H1 (cell line): ENCODE data around the gene PDZRN4. TPM values are rescaled to one million over a fixed set of nuclear protein-coding genes. Genes with fewer than 3 reads are reported as not detected.

ENCODE experiments used
- CTCF ChIA-PET: fragments of 300-600 bp; sonication (Branson Sonifier 250); formaldehyde crosslinking; loops from one replicate; lab custom pipeline; 2021; ENCODE audit not compliant: partially characterized antibody; lab: Charles Lee
- POLR2A ChIA-PET: fragments of 300-600 bp; sonication (Branson Sonifier 250); formaldehyde crosslinking; loops from one replicate; lab custom pipeline; 2021; ENCODE audit warnings: inconsistent platforms; ENCODE audit not compliant: partially characterized antibody; lab: Charles Lee
- DNase-seq, 2 experiments: peaks; one replicate each; pipeline versions ENCODE4 v3.0.0 to v3.0.0-alpha.2; 2010 to 2022; ENCODE audit warnings: low spot score in 2 of 2, low read depth in 1 of 2, mixed read lengths in 1 of 2
- FAIRE-seq: peaks from 2 replicates; lab custom pipeline; 2011; peaks lifted over from hg19 to GRCh38; lab: Jason Lieb, UNC
- H2AFZ ChIP-seq: 2 replicates; pipeline ENCODE4 v1.8.1; 2012; ENCODE audit warnings: low read length, inconsistent platforms
- H2AK5ac ChIP-seq: 2 replicates; pipeline ENCODE4 v1.6.1; 2013; ENCODE audit warnings: low read depth, low read length
- H2BK120ac ChIP-seq: replicated peaks from 2 replicates; pipeline ENCODE3; 2013; ENCODE audit warnings: low read depth, low read length, inconsistent platforms
- H2BK12ac ChIP-seq: 2 replicates; pipeline ENCODE4 v1.6.1; 2013; ENCODE audit warnings: low read depth, low read length
- H2BK15ac ChIP-seq: 2 replicates; pipeline ENCODE4 v1.6.1; 2013; ENCODE audit warnings: low read length
- H2BK20ac ChIP-seq: 2 replicates; pipeline ENCODE4 v1.6.1; 2013; ENCODE audit warnings: low read length
- H2BK5ac ChIP-seq: 2 replicates; pipeline ENCODE4 v1.6.1; 2013; ENCODE audit warnings: low read depth, low read length
- H3K14ac ChIP-seq: 2 replicates; pipeline ENCODE4 v1.6.1; 2013; ENCODE audit warnings: inconsistent platforms; ENCODE audit not compliant: insufficient read length
- H3K18ac ChIP-seq: 2 replicates; pipeline ENCODE4 v1.6.1; 2013; ENCODE audit warnings: low read length; ENCODE audit errors: extremely low read depth
- H3K23ac ChIP-seq: 2 replicates; pipeline ENCODE4 v1.6.1; 2013; ENCODE audit warnings: inconsistent platforms; ENCODE audit not compliant: insufficient read length
- H3K23me2 ChIP-seq: 2 replicates; pipeline ENCODE4 v1.6.1; 2013; ENCODE audit warnings: low read depth, low read length
- H3K27ac ChIP-seq: 2 replicates; pipeline ENCODE4 v1.6.1; 2011; ENCODE audit warnings: low read depth, low read length, inconsistent platforms
- H3K27me3 ChIP-seq, 4 experiments: replicated peaks in 1 of 4; 1 replicate in 1 of 4; 2 replicates in 3 of 4; pipeline versions ENCODE4 v1.6.1 to v1.8.1; 2011 to 2013; ENCODE audit warnings: low read length in 3 of 4, mild to moderate bottlenecking in 3 of 4, inconsistent platforms in 2 of 4, mixed read lengths in 2 of 4, moderate library complexity in 1 of 4; ENCODE audit not compliant: control insufficient read depth in 3 of 4, insufficient read depth in 3 of 4; ENCODE audit errors: extremely low read depth in 1 of 4
- H3K36me3 ChIP-seq, 4 experiments: 2 replicates each; pipeline versions ENCODE4 v1.6.1 to v1.8.1; 2011 to 2013; ENCODE audit warnings: mild to moderate bottlenecking in 4 of 4, low read length in 3 of 4, moderate library complexity in 2 of 4, control low read depth in 1 of 4, inconsistent platforms in 1 of 4; ENCODE audit not compliant: insufficient read depth in 4 of 4, control insufficient read depth in 2 of 4
- H3K4ac ChIP-seq: replicated peaks from 2 replicates; pipeline ENCODE3; 2013; ENCODE audit warnings: low read length, low read depth, mixed read lengths, inconsistent platforms; ENCODE audit not compliant: insufficient read length
- H3K4me1 ChIP-seq, 4 experiments: replicated peaks in 1 of 4; 1 replicate in 1 of 4; 2 replicates in 3 of 4; pipeline versions ENCODE4 v1.6.1 to v1.8.1; 2011 to 2013; ENCODE audit warnings: low read length in 3 of 4, inconsistent platforms in 2 of 4, mixed read lengths in 1 of 4; ENCODE audit not compliant: insufficient read depth in 4 of 4, control insufficient read depth in 3 of 4
- H3K4me2 ChIP-seq, 2 experiments: 2 replicates each; pipeline versions ENCODE4 v1.6.1 to v1.8.1; 2011 to 2013; ENCODE audit warnings: low read depth in 2 of 2, low read length in 2 of 2, control low read depth in 1 of 2, inconsistent platforms in 1 of 2, mild to moderate bottlenecking in 1 of 2; ENCODE audit not compliant: insufficient read depth in 1 of 2
- H3K4me3 ChIP-seq, 4 experiments: fragments of 200-600, 300-600 bp in 1 of 4; sonication (generic), shearing (Covaris generic), sonication (Bioruptor Twin) in 1 of 4; 2 replicates each; pipeline versions ENCODE4 v1.5.1 to v1.8.1; 2011 to 2016; ENCODE audit warnings: low read length in 4 of 4, low read depth in 3 of 4, control low read depth in 2 of 4, inconsistent platforms in 2 of 4, mild to moderate bottlenecking in 2 of 4, mixed read lengths in 1 of 4, moderate library complexity in 1 of 4; ENCODE audit not compliant: insufficient read depth in 2 of 4; ENCODE audit errors: extremely low read depth in 1 of 4
- H3K56ac ChIP-seq: replicated peaks from 2 replicates; pipeline ENCODE3; 2013; ENCODE audit warnings: low read depth, mild to moderate bottlenecking, mixed read lengths, low read length, inconsistent platforms; ENCODE audit not compliant: insufficient read length
- H3K79me1 ChIP-seq: 2 replicates; pipeline ENCODE4 v1.6.1; 2013; ENCODE audit warnings: low read depth, low read length, control low read depth
- H3K79me2 ChIP-seq, 2 experiments: 2 replicates each; pipeline versions ENCODE4 v1.6.1 to v1.8.1; 2012 to 2013; ENCODE audit warnings: low read length in 2 of 2, mild to moderate bottlenecking in 2 of 2, inconsistent platforms in 1 of 2; ENCODE audit not compliant: insufficient read depth in 2 of 2, control insufficient read depth in 1 of 2
- H3K9ac ChIP-seq, 4 experiments: replicated peaks in 1 of 4; 1 replicate in 1 of 4; 2 replicates in 3 of 4; pipeline versions ENCODE4 v1.6.1 to v1.8.1; 2011 to 2013; ENCODE audit warnings: low read depth in 3 of 4, low read length in 3 of 4, control low read depth in 2 of 4, mild to moderate bottlenecking in 2 of 4, moderate library complexity in 2 of 4, inconsistent platforms in 1 of 4; ENCODE audit errors: extremely low read depth in 1 of 4
- H3K9me3 ChIP-seq, 2 experiments: 2 replicates each; pipeline versions ENCODE4 v1.6.1 to v1.8.1; 2012 to 2013; ENCODE audit warnings: mild to moderate bottlenecking in 2 of 2, moderate library complexity in 2 of 2, control low read depth in 1 of 2, inconsistent platforms in 1 of 2, low read depth in 1 of 2, low read length in 1 of 2, mixed read lengths in 1 of 2; ENCODE audit not compliant: insufficient read depth in 2 of 2
- H4K20me1 ChIP-seq, 2 experiments: replicated peaks in 1 of 2; 2 replicates each; pipeline versions ENCODE3 to v1.8.1; 2011 to 2013; ENCODE audit warnings: inconsistent platforms in 2 of 2, low read length in 2 of 2, mild to moderate bottlenecking in 1 of 2; ENCODE audit not compliant: insufficient read depth in 2 of 2, control insufficient read depth in 1 of 2
- H4K5ac ChIP-seq: 2 replicates; pipeline ENCODE4 v1.6.1; 2013; ENCODE audit warnings: low read length, low read depth, mixed read lengths, inconsistent platforms; ENCODE audit not compliant: insufficient read length
- H4K8ac ChIP-seq: 2 replicates; pipeline ENCODE4 v1.8.0; 2013; ENCODE audit warnings: mild to moderate bottlenecking, moderate library complexity, low read length, inconsistent platforms; ENCODE audit not compliant: insufficient read depth; ENCODE audit errors: extremely low read depth
- H4K91ac ChIP-seq: replicated peaks from 2 replicates; pipeline ENCODE3; 2013; ENCODE audit warnings: low read length, mixed read lengths, inconsistent platforms; ENCODE audit not compliant: insufficient read length
- ASH2L ChIP-seq: fragments of 200-600, 300-600 bp; sonication (generic); IDR thresholded peaks from one replicate; pipeline ENCODE4 v1.7.1; 2017; ENCODE audit warnings: low read length
- CBX8 ChIP-seq: fragments of 300-800, 300-1000 bp; sonication (generic); IDR thresholded peaks from 2 replicates; pipeline ENCODE4 v1.7.1; 2016; ENCODE audit warnings: low read depth, low read length, borderline replicate concordance
- FOSL1 ChIP-seq: IDR thresholded peaks from 2 replicates; pipeline ENCODE4 v1.6.1; 2011; ENCODE audit warnings: mild to moderate bottlenecking, low read depth, low read length, moderate library complexity; ENCODE audit not compliant: insufficient read depth
- HDAC2 ChIP-seq, 2 experiments: fragments of 300-600 bp in 1 of 2; sonication (generic) in 1 of 2; IDR thresholded peaks; 2 replicates each; pipeline ENCODE4 v1.6.1; 2011 to 2012; ENCODE audit warnings: low read depth in 2 of 2, low read length in 2 of 2, mild to moderate bottlenecking in 2 of 2, moderate library complexity in 2 of 2, borderline replicate concordance in 1 of 2, inconsistent platforms in 1 of 2
- POLR2A ChIP-seq, 2 experiments: IDR thresholded peaks; 1 replicate in 1 of 2; 2 replicates in 1 of 2; pipeline ENCODE4 v1.6.1; 2011; ENCODE audit warnings: low read depth in 2 of 2, low read length in 2 of 2, mild to moderate bottlenecking in 2 of 2; ENCODE audit errors: control extremely low read depth in 1 of 2
- SAP30 ChIP-seq: fragments of 300-600 bp; sonication (generic); IDR thresholded peaks from 2 replicates; pipeline ENCODE4 v1.7.1; 2012; ENCODE audit warnings: low read length, moderate library complexity, mild to moderate bottlenecking, inconsistent platforms; ENCODE audit not compliant: insufficient read depth, insufficient replicate concordance
- SIX5 ChIP-seq: IDR thresholded peaks from 2 replicates; pipeline ENCODE4 v1.6.1; 2011; ENCODE audit warnings: mild to moderate bottlenecking, low read depth, low read length
- SP2 ChIP-seq: IDR thresholded peaks from 2 replicates; pipeline ENCODE4 v1.6.1; 2012; ENCODE audit warnings: mild to moderate bottlenecking, low read length, inconsistent platforms
- WGBS, 2 experiments: shearing (Covaris generic) in 1 of 2; methylation state at CpG; one replicate each; pipeline versions ENCODE4 v1.1.6 to v1.1.7; 2013 to 2015; ENCODE audit warnings: low lambda C conversion rate in 2 of 2, mixed read lengths in 2 of 2, inconsistent platforms in 1 of 2, low coverage in 1 of 2, missing lambda C conversion rate in 1 of 2; ENCODE audit not compliant: insufficient replicate concordance in 2 of 2, insufficient coverage in 1 of 2, insufficient read length in 1 of 2; ENCODE audit errors: extremely low coverage in 1 of 2, missing lambda C conversion rate in 1 of 2; 5-methylcytosine and 5-hydroxymethylcytosine counted together
- polyA plus RNA-seq, 7 experiments: library from polyadenylated mRNA; depleted of rRNA in 3 of 7; stranded (reverse) in 5 of 7; unstranded in 2 of 7; fragments of >200 nt in 5 of 7; fragments of 200-250 nt in 2 of 7; gene quantifications; 1 replicate in 5 of 7; 2 replicates in 1 of 7; 4 replicates in 1 of 7; pipeline versions ENCODE4 v1.2.1 to v1.2.3, GENCODE V29; 2011 to 2013; ENCODE audit warnings: missing spikeins in 2 of 7, mixed read lengths in 2 of 7
- total RNA-seq: library from RNA; stranded (reverse); fragmentation: NEBNext Ultra II Directional; extraction: Animal tissue kit (Norgen Biotek cat#: 25700); gene quantifications from 2 replicates; pipeline ENCODE4 v1.2.1, GENCODE V29; 2021
- TF ChIP-seq, protein P1 (sequence below): IDR thresholded peaks from 2 replicates; pipeline ENCODE4 v1.6.1; 2012; ENCODE audit warnings: low read length, inconsistent platforms
- TF ChIP-seq, protein P2 (sequence below): IDR thresholded peaks from 2 replicates; pipeline ENCODE4 v1.6.1; 2012; ENCODE audit warnings: inconsistent platforms
- TF ChIP-seq, protein P3 (sequence below): IDR thresholded peaks from 2 replicates; pipeline ENCODE4 v1.6.1; 2012; ENCODE audit warnings: inconsistent platforms

Gene PDZRN4
- total and polyA plus RNA-seq, 2 of the 8 experiments (the other 6 are each of a cell fraction or from before 2014, with no cell fraction given) = not detected

DNA sequence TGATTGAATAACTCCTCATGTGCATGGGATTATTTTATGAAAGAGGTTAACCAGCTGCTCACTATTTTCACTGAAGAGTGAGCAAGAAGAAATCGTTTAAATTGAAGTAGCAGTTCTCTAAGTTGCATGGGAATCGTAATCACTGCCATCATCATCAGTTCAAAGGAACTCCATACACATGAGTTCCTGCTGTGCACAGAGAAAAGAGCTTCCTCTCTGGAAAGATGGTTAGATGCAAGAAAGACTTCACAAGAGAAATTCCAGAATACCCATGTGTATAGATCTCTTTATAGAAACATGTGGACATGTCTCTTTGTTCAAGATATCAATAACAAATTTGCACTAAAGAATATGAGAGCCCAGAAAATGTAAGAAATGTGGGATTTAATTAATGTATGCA lies 291.3 kb downstream of the PDZRN4 start:
- Histone ChIP-seq H3K23me2 (no peaks in the 10 kb centered on the region), H3K27me3 (no peaks in the 10 kb centered on the region), H4K5ac (no peak overlapping the region), H2AFZ (no peak overlapping the region), H2BK5ac (no peak overlapping the region), H3K79me1 (no peaks in the 10 kb centered on the region), H3K4ac (no peak overlapping the region), H4K91ac (no peak overlapping the region), H3K23ac (no peak overlapping the region), H3K14ac (no peak overlapping the region), H2BK120ac (no peak overlapping the region), H3K18ac (no peak overlapping the region), H3K4me2 (no peak overlapping the region), H3K4me1 (peaks cover 0 to 9% (median 5%) of the 10 kb centered on the region in 4 experiments; a peak in 5 of 7 replicates), H4K8ac (no peak overlapping the region), H2AK5ac (no peak overlapping the region), H3K36me3 (no peaks in the 10 kb centered on the region), H3K56ac (no peak overlapping the region), H3K9me3 (no peaks in the 10 kb centered on the region), H2BK15ac (no peak overlapping the region), H3K79me2 (no peaks in the 10 kb centered on the region), H3K9ac (no peak overlapping the region), H2BK12ac (no peak overlapping the region), H3K4me3 (no peak overlapping the region), H4K20me1 (no peaks in the 10 kb centered on the region), H3K27ac (no peak overlapping the region), H2BK20ac (no peak overlapping the region)
- no peak for TF ChIP-seq SAP30
- TF ChIP-seq SP2 = no peak
- TF ChIP-seq CBX8 = no peak
- TF ChIP-seq FOSL1 = no peak
- TF ChIP-seq POLR2A (IDR thresholded peaks at IDR 0.05; ENCODE audit: control extremely low read depth in 1 of 2, low read depth in 2 of 2, low read length in 2 of 2) = no peak
- TF ChIP-seq ASH2L = no peak
- TF ChIP-seq SIX5 = no peak
- TF ChIP-seq HDAC2 (IDR thresholded peaks at IDR 0.05; ENCODE audit: borderline replicate concordance in 1 of 2, low read depth in 2 of 2, low read length in 2 of 2) = no peak
- TF ChIP-seq, protein P1, sequence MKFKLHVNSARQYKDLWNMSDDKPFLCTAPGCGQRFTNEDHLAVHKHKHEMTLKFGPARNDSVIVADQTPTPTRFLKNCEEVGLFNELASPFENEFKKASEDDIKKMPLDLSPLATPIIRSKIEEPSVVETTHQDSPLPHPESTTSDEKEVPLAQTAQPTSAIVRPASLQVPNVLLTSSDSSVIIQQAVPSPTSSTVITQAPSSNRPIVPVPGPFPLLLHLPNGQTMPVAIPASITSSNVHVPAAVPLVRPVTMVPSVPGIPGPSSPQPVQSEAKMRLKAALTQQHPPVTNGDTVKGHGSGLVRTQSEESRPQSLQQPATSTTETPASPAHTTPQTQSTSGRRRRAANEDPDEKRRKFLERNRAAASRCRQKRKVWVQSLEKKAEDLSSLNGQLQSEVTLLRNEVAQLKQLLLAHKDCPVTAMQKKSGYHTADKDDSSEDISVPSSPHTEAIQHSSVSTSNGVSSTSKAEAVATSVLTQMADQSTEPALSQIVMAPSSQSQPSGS = no peak
- TF ChIP-seq, protein P2, sequence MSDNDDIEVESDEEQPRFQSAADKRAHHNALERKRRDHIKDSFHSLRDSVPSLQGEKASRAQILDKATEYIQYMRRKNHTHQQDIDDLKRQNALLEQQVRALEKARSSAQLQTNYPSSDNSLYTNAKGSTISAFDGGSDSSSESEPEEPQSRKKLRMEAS = no peak
- TF ChIP-seq, protein P3, sequence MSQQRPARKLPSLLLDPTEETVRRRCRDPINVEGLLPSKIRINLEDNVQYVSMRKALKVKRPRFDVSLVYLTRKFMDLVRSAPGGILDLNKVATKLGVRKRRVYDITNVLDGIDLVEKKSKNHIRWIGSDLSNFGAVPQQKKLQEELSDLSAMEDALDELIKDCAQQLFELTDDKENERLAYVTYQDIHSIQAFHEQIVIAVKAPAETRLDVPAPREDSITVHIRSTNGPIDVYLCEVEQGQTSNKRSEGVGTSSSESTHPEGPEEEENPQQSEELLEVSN = no peak
- FAIRE-seq (no peak), DNase-seq (no peak)
- CTCF ChIA-PET = interaction anchor here (0.7 kb wide), 1 partner anchor 34 kb away, joined by 3 read pairs; no protein-coding TSS in a partner anchor
- POLR2A ChIA-PET = no interaction called here
- WGBS, 2 experiments = 78% methylated on average over 2 of the region's 2 CpGs; no CpG with 5 or more reads in 1 of the 2 experiments
